Prostate gland (tissue), 2 donors: ENCODE data around the gene LPIN3. TPM values are rescaled to one million over a fixed set of nuclear protein-coding genes. Genes with fewer than 3 reads are reported as not detected.

Experiments
- DNase-seq: peaks from one replicate; pipeline ENCODE4 v3.0.0-alpha.2; 2019; ENCODE audit warnings: low spot score
- H3K27ac ChIP-seq, 2 donors: fragments of 200-600 bp; sonication (generic); 2 replicates each; pipeline ENCODE4 v1.5.1; 2017 to 2019
- H3K27me3 ChIP-seq: fragments of 200-600 bp; sonication (generic); replicated peaks from 2 replicates; pipeline ENCODE4 v1.5.1; 2019; ENCODE audit not compliant: insufficient read depth
- H3K36me3 ChIP-seq, 2 donors: fragments of 200-600 bp; sonication (generic); 1 replicate in 1 of 2; 2 replicates in 1 of 2; pipeline versions ENCODE4 v1.5.1 to v1.8.1; 2017 to 2019
- H3K4me1 ChIP-seq: fragments of 200-600 bp; sonication (generic); replicated peaks from 2 replicates; pipeline ENCODE4 v1.5.1; 2019
- H3K4me3 ChIP-seq, 2 donors: fragments of 200-600 bp; sonication (generic); 2 replicates each; pipeline ENCODE4 v1.5.1; 2017 to 2019
- H3K9me3 ChIP-seq: fragments of 200-600 bp; sonication (generic); 2 replicates; pipeline ENCODE4 v1.5.1; 2017
- POLR2A ChIP-seq: fragments of 450-650 bp; IDR thresholded peaks from one replicate; pipeline ENCODE4 v1.6.1; 2016; ENCODE audit warnings: antibody characterized with exemption, mild to moderate bottlenecking
- POLR2AphosphoS5 ChIP-seq: sonication (generic); formaldehyde crosslinking; IDR thresholded peaks from one replicate; pipeline ENCODE4 v1.6.1; 2017; ENCODE audit warnings: antibody characterized with exemption
- WGBS: methylation state at CpG from one replicate; pipeline ENCODE4 v1.1.5; 2018; 5-methylcytosine and 5-hydroxymethylcytosine counted together
- intact Hi-C: fragments of 100-400 bp; cut with DNase I; formaldehyde crosslinking; loops from one replicate; pipeline ENCODE4 v1.14.2; 2022
- total RNA-seq, 2 donors: library from RNA; depleted of rRNA; stranded (reverse); fragments of >200 nt; gene quantifications; one replicate each; pipeline ENCODE4 v1.1.0, GENCODE V29; 2016
- TF ChIP-seq, protein P1 (sequence below), 4 experiments: fragments of 200-600 bp in 2 of 4; fragments of 450-650 bp in 2 of 4; sonication (generic) in 2 of 4; IDR thresholded peaks; 1 replicate in 3 of 4; 2 replicates in 1 of 4; pipeline ENCODE4 v1.5.1; 2016 to 2019; ENCODE audit warnings: antibody characterized with exemption in 4 of 4, mild to moderate bottlenecking in 2 of 4, moderate library complexity in 2 of 4

LPIN3 gene
- total RNA-seq, 2 donors from 2014 or later, result 16.2 to 30.4 TPM

DNA sequence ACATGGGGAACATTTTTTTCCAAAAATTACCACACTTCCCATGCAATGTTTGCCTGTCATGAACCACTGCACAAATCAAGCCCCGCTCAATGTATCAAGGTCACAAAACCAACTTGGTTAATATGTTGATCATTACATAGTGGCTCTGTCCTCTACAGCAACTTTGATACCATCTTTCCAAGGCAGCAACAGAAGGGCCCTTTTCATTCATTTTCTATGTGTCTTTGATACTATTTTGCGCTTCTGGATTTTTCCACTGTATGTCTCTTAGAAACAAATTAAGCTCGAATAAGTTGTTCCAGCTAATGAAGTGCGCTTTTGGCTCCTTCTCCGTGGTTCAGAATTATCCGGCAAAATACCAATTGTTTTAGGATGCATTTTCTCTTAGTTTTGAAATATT lies 24.6 kb upstream of the LPIN3 start:
- TF ChIP-seq POLR2AphosphoS5 (no peak), POLR2A (no peak)
- TF ChIP-seq, protein P1, sequence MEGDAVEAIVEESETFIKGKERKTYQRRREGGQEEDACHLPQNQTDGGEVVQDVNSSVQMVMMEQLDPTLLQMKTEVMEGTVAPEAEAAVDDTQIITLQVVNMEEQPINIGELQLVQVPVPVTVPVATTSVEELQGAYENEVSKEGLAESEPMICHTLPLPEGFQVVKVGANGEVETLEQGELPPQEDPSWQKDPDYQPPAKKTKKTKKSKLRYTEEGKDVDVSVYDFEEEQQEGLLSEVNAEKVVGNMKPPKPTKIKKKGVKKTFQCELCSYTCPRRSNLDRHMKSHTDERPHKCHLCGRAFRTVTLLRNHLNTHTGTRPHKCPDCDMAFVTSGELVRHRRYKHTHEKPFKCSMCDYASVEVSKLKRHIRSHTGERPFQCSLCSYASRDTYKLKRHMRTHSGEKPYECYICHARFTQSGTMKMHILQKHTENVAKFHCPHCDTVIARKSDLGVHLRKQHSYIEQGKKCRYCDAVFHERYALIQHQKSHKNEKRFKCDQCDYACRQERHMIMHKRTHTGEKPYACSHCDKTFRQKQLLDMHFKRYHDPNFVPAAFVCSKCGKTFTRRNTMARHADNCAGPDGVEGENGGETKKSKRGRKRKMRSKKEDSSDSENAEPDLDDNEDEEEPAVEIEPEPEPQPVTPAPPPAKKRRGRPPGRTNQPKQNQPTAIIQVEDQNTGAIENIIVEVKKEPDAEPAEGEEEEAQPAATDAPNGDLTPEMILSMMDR (IDR thresholded peaks at IDR 0.05), result no peak
- Histone ChIP-seq H3K4me3 (no peak overlapping the region), H3K4me1 (no peaks in the 10 kb centered on the region), H3K27me3 (no peaks in the 10 kb centered on the region), H3K27ac (peak overlapping the region in 1 of 2 donors; percentile 59), H3K9me3 (no peaks in the 10 kb centered on the region), H3K36me3 (no peaks in the 10 kb centered on the region)
- intact Hi-C loops, result loop anchor here (2.0 kb wide), 1 partner anchor 67 kb away; no protein-coding TSS in a partner anchor
- DNase-seq, result no peak
- whole genome bisulfite sequencing, result 80% methylated on average over 6 of the region's 6 CpGs

DNA sequence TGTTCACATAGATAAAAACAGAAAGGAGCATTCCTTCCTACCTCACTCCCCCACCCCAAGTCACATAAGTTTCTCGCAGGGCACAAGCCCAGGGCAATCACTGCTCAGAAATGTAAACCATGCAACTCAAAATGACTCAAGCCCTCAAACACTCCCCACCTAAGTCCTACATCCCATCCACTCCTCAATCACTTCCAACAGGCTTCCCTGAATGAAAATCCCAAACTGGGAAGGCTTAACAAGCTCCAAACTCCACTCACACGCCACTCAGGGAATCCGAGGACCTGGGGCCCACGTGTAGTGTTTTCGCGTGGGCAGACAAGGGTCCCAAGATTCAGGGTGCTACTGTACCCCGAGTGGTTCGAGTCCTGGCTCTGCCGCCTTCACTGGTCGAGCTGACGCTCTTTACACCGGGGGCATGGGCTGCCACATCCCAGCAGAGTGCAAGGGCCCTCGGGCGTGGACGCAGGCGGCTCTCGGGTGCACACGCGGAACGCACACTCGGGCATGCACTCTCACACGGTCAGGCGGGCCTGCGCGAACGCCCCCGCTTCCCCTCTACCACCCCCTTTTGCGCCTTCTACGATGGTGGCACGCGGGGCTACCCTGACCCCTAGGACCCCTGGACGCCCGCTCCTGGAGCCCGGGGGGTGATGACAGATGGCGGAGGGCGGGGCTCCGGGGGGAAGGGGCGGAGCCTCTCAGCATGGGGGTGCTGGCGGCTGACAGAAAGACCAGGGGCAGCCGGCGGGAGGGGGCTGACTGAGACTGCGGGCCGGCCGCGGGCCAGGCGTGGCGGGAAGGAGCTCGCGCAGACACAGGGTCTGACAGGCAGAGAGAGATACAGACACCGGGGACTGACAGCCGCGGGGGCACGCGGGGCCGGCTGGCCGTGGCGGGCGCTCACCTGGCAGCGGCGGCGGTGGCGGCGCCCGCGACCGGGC lies 23.7 kb upstream of the LPIN3 start:
- no peaks in the 10 kb centered on the region for H3K9me3 ChIP-seq
- WGBS, result 3% methylated on average over 64 of the region's 66 CpGs
- no peaks in the 10 kb centered on the region for H3K4me1 ChIP-seq
- no peaks in the 10 kb centered on the region for H3K36me3 ChIP-seq
- H3K27ac ChIP-seq, result peak overlapping the region; percentile 59 to 76
- DNase-seq, result peak; percentile 66
- peak overlapping the region; percentile 66 to 75 for H3K4me3 ChIP-seq
- TF ChIP-seq POLR2AphosphoS5 (peak; percentile 10), POLR2A (no peak)
- TF ChIP-seq, protein P1 (IDR thresholded peaks at IDR 0.05), result no peak
- no peaks in the 10 kb centered on the region for H3K27me3 ChIP-seq
- intact Hi-C loops, result loop anchor here (2.0 kb wide), 1 partner anchor 68 kb away; no protein-coding TSS in a partner anchor

DNA sequence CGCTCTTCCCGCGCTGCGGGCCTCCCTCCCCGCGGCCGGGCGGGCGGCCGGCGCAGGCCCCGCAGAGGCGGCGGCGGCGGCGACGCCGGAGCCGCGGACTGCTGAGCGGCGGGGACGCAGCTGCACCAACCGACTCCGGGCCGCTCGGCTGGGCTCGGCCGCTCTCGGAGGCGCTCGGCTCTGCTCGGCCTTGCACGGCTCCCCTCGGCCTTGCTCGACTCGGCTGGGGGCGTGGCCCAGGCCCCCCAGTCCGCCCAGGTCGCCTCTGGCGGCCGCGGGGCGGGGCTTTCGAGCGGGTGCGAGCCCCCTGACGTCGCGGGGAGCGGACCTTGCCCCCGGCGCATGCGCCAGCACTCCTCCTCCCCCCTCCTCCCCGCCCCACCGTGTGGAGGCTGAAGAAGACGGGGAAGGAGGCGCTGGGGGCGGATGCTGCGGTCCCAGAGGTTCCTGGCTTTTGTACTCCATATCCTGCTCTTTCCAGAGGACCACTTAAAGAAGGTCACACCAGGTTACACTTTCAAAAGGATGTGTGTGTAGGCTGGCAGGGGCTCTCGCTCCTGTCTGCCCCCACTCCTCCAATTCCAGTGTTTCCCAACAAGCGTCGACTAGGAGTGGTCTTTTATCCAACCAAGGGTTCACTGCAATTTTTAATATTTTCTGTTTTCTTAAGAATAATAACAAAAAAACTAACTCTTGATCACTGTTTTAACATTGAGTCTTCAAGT lies 22.9 kb upstream of the LPIN3 start, which contains the start of gene ZHX3:
TSS of gene ZHX3 (minus strand) at position 186 of the 725 bp plus-strand sequence. CDS start 112,815 bp downstream, outside the sequence.
- TF ChIP-seq POLR2AphosphoS5 (peak; percentile 85), POLR2A (peak; percentile 58)
- TF ChIP-seq, protein P1 (IDR thresholded peaks at IDR 0.05), result peak in 2 of 4 experiments; percentile 4 to 7
- peak; percentile 92 for DNase-seq
- Histone ChIP-seq H3K27ac (peak within 1 kb of the TSS; percentile 59 to 76), H3K4me1 (no peaks in the 10 kb centered on the region), H3K36me3 (no peaks in the 10 kb centered on the region), H3K4me3 (peak within 1 kb of the TSS; percentile 66 to 75), H3K9me3 (no peaks in the 10 kb centered on the region), H3K27me3 (no peaks in the 10 kb centered on the region)
- WGBS, result under 1% methylated on average over 51 of the region's 64 CpGs
- intact Hi-C loops, result loop anchor here (2.0 kb wide), 1 partner anchor 69 kb away; no protein-coding TSS in a partner anchor

DNA sequence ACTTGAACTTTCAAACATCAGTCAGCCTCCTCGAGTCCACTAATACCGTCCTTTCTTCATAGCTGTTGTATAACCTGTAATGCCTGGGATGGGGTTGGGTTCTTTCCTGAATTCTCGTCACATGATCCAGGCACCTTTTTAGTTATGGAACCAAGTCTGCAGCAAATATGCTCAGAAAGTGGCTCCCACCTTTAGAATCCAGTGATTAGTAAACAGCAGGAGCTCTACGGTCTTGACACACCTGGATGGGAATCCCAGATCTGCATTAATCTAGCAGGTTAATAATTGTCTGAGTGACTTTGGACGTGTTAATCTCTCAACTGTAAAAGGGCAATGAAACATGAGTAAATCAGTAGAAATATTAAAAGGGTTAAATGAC lies 22.4 kb upstream of the LPIN3 start:
- TF ChIP-seq POLR2AphosphoS5, result no peak
- TF ChIP-seq POLR2A, result no peak
- TF ChIP-seq, protein P1 (IDR thresholded peaks at IDR 0.05), result no peak
- Histone ChIP-seq H3K27ac (peak overlapping the region; percentile 59 to 76), H3K4me1 (no peaks in the 10 kb centered on the region), H3K9me3 (no peaks in the 10 kb centered on the region), H3K4me3 (no peak overlapping the region), H3K27me3 (no peaks in the 10 kb centered on the region), H3K36me3 (no peaks in the 10 kb centered on the region)
- intact Hi-C loops, result no loop called here
- 45% methylated on average over 5 of the region's 5 CpGs for WGBS
- DNase-seq, result no peak
